NCI-H460 (cell line): ENCODE data around the gene OR7A5. TPM values are rescaled to one million over a fixed set of nuclear protein-coding genes. Genes with fewer than 3 reads are reported as not detected.
A peak's percentile ranks its signal among the peaks of the same experiment; 100 is the strongest.
"Not testable (repeated sequence)": the region's sequence is repeated elsewhere in the genome, so short reads cannot be mapped to it uniquely, and the experiment has no call there.

Source experiments
- DNase-seq: peaks from one replicate; pipeline ENCODE4 v3.0.0-alpha.2; 2016; ENCODE audit warnings: low read depth; ENCODE audit errors: extremely low read depth
- polyA plus RNA-seq: library from polyadenylated mRNA; depleted of rRNA; stranded (reverse); fragments of >200 nt; gene quantifications from 2 replicates; pipeline ENCODE4 v1.2.3, GENCODE V29; 2014; cell fraction: nucleus; rRNA removed
- total RNA-seq: library from RNA; depleted of rRNA; stranded (reverse); fragments of >200 nt; shearing (Covaris generic); gene quantifications from 2 replicates; pipeline ENCODE4 v1.2.3, GENCODE V29; 2014; rRNA removed

Gene OR7A5
- not detected in 2 replicates for total RNA-seq
- not detected in 2 replicates for polyA plus RNA-seq

DNA sequence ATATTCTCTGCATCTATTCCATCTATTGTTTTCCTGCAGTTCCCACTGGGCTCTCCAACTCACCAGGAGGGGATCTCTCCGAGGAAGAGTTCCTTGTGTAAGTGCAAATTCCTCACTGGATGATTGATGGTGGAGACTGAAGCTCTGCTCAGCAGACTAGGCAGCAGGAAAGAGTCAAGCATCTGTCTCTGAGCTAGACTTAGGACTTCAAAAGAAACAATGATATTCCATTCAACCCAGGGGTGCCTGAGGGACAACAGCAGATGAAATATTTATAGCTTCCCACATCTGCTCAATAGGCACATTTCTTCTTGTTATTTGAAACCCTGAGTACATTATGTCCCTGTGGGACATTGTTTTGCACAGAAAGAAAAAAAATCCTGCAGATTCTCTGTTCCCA lies at the start of gene OR7A5, which contains the start of gene OR7C1:
TSS of gene OR7A5 (minus strand) at position 175 of the 400 bp plus-strand sequence. CDS start 6,944 bp downstream, outside the sequence.
TSS of gene OR7C1 (minus strand) at position 175 of the 400 bp plus-strand sequence. CDS start 35,049 bp downstream, outside the sequence.
- no peak for DNase-seq

DNA sequence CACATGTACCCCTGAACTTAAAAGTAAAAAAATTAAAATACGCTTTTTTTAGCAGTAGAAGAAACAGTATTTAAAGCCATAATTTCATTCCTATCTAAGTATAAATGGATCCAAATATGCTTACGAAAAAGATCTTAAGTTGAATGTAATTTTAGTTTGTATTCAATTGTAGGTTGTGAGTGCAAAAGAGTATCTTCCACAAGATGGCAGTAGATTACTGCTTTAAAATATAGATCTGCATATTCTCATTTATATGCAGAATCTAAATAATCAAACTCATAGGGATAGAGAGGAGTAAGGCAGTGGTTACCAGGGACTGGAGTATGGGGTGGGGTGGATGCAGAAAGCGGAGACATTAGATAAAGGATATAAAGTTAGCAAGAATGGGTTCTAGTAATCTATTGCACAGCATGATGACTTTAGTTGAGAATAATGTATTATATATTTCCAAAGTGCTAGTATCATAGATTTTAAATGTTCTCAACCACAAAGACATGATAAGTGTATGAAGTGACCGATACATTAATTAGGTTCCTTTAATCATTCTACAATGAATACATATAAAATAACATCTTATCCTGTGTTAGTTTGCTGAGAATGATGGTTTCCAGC lies 36.7 kb upstream of the OR7A5 start:
- DNase-seq: peak; percentile 15

DNA sequence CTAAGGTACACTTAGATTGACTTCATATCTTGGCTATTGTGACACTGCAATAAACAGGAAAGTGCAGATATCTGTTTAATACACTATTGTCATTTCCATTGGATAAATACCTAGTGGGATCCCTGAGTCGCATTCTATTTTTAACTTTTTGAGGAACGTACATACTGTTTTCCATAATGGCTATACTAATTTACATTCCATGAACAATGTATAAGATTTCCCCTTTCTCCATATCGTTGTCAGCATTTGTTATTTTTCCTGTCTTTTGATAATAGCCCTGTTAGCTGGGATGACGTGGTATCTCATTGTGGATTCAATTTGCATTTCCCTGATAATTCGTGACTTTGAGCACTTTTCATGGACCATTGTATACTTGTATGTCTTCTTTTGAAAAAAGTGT lies 33.5 kb upstream of the OR7A5 start:
- DNase-seq: no peak

DNA sequence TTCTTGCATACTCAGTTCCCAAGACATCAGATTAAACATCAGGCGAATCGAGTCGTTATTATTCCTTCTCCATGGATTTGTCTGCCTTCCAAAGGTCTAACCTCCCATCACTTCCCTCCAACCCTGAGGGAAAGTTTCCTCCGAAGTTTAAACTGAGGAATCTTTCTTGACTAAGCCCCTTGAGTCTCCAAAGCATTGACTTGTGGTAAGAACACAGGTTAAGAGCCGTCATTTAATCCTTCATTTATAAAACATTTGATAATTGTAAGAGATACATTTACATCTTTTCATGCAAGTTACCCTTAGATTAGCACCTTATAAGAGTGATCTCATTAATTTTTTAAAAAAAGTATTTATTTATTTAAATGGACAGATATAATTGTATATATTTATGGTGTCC lies 13.8 kb upstream of the OR7A5 start, which contains the start of gene OR7A10:
TSS of gene OR7A10 (minus strand) at position 101 of the 400 bp plus-strand sequence. CDS start 7,045 bp downstream, outside the sequence.
- no peak for DNase-seq

DNA sequence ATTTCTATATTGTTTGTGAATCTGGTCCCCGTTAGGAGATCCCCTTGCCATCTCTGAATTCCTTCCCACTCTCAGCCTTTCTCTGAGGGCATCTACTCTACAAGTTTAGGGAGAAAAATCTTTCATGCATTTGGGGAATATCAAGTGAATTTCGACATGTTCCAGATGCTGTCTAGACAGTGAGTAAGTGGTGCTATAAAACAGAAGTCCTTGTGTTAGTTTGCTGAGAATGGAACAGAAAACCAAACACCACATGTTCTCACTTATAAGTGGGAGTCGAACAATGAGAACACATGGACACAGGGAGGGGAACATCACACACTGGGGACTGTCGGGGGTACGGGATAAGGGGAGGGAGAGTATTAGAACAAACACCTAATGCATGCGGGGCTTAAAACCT lies 8.6 kb upstream of the OR7A5 start:
- DNase-seq: no peak

DNA sequence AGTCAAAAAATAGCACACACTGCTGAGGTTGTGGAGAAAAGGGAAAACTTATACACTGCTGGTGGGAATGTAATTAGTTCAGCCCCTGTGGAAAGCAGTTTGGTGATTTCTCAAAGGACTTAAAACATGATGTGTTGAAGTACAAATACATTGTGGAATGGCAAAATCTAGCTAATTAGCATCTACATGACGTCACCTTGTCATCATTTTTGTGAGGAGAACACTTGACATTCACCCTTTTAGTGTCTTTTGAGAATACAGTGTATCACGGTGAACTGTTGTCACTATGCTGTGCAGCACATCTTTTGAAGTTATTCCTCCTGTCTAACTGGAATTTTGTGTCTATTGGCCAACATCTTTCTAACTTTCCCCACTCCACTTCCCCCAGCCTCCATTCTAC lies 8.2 kb upstream of the OR7A5 start:
- no peak for DNase-seq

DNA sequence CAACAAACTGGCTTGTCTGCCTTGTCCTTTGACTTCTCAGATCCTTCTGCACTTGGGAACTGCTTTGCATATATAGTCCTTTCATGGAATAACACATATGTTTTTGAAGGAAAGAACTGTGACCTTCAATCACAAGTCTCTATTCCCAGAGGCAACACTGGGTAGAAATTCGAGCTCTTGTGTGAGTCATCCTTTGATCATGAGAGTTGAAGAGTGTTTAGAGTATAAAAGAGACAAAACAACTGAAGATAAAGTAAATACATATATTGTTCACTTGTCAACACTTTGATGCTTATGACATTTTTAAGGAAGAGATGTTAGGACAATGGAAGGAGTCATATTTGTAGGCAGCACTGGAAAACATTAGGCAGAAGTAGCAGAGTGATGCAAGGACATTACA lies 5.2 kb upstream of the OR7A5 start:
- no peak for DNase-seq

DNA sequence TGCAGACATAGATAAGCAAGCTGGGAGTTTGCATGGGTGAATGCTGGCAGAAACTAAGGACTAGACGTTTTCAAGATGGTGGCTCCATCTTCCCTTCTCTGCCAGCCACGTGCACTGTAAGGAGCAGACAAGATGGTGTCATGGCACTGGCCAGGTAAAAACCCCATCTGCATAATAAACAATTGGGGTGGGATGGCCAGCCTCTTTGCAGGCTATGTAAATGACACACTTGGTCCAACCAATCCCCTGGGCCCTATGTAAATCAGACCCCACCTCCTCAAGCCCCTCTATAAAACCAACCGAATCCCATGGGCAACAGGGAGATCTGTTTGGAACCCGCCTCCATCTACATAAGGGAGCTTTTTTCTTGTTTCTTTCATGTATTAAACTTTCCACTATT lies 2.4 kb upstream of the OR7A5 start:
- DNase-seq: no peak

DNA sequence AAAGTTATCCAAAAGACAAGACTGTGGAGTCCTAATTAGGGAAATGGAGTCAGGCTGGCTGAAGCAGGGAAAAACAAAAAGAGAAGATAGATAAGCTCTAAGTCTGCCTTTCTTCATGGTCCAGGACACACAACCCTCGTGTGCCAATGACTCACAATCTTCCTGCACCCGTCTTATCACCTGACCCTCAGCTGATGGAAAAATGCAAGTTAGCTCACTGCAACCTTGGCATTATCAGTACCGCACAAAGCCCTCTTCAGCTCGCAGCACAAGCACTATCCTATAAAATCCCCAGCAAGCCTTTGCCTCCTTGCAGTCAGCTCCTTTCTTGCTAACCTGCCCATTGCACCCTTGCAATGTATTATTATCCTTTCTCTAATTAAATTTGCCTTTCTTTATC lies 4.3 kb downstream of the OR7A5 start:
- no peak for DNase-seq

DNA sequence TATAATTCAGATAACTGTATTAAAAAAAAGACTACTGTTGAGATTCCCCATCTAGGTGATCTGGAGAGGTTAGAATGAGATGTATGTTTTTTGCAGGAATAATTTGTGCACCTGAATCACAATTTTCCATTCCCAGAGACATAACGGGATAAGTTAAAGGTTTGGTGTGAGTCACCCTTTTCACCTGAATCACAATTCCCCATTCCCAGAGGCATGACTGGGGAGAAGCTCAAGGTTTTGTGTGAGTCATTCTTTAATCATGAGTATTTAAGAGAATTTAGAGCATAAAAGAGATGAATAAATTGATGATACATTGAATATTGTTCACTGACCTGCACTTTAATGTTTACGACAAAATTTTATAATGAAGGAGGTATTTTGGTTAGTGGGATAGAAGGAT lies 9.0 kb downstream of the OR7A5 start:
- no peak for DNase-seq

DNA sequence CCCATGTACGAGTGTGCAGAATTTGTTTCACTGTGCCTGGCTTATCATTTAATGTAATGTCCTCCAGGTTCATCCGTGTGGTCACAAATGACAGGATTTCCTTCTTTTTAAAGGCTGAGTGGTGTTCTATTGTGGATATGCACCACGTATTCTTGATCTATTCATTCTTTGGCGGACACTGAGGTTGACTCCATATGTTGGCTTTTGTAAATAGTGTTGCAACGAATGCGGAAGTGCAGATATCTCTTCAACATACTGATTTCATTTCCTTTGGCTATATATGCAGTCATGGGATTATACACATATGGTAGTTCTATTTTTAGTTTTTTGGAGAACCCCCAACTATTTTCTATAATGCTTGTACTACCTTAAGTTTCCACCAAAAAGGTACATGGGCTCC lies 13.0 kb downstream of the OR7A5 start:
- DNase-seq: no peak

DNA sequence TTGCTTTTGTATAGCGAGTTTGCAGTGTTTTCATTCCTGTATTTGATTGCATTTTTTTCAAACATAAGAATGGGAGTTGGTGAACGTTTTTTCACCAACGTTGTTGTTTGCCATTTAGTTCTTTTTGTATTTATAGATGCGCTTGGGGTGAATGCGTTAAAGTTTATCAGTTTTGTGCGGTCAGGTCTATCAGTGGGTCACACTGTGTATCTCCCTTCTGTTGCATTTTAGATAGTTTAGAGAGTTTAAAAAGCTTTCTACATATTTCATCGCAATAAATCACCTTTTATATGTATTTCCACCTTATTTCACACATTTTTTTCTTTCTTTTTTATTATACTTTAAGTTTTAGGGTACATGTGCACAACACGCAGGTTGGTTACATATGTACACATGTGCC lies 16.4 kb downstream of the OR7A5 start:
- no peak for DNase-seq

DNA sequence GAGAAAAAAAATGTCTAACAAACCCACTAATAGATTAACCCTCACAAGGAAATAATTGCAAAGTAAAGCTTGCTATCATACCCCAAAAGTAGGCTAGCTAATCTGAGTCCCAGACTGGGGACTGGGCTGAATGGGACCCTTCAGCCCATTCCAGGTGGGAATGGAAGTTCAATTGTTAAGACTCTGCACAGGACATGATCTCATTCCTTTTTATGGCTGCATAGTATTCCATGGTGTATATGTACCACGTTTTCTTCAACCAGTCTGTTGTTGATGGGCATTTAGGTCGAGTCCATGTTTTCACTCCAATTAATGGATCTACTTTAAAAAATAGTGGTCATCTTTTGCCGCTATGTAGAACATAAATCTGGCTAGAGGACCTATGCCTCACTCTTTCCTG lies 17.9 kb downstream of the OR7A5 start:
- DNase-seq: no peak

DNA sequence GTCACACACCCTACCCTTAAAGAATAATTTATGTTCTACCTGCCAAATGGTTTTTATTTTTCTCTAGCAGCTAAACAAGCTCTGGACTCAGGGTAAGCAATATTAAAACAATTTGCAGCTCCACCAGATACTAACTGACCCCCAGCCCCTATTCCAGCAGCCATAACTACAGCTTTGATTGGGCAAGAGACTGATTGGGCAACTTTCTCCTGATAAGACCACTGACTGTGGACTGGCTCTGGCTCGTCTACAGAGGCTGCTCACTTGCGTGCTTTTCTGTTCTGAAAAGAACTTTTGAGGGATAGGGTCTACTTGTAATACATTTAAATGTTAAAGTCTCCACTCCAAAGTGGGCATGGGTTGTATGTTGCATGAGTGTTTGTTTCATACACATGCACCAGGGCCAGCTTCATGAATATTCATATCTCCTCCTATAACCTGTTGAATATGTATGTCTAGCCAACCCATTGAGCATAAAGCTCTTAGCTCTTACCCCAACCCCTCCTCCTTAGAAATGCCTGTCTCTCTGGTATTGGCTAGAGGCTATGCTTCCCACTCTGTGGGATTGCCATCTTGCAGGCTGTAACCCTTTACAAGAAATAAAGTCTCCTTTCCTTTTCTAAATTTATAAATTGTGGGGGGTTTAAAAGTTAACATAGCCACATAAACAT lies 19.9 kb downstream of the OR7A5 start:
- DNase-seq: no peak

DNA sequence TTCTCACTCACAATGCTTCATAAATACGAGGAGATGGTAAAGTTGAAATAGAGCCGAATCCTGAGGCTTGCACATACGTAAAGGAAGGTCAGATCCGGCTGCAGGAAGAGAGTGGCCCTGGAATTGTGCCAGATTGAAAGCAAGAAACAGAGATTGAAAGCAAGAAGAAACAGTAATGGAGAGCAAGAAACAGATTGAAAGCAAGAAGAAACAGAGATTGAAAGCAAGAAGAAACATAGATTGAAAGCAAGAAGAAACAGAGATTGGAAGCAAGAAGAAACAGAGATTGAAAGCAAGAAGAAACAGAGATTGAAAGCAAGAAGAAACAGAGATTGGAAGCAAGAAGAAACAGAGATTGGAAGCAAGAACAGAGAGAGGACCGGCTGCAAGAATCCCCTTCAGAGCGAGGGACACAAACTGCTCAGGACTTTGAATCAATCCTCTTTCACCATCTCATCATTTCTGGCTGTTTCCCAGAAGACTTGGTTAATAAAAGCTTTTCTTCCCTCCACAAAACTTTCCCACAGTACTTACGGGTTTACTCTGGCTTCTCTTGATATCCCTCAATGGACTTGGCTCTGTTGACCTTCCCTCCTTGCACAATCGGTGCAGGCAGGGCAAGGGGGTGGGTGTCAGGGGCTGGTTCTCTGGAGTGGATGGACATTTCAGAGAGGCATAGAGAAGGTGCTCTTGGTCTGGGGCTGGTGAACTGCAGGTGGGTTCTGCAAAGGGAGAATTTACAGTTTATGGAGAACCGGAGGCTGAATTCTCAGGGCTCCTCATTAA lies 25.5 kb downstream of the OR7A5 start:
- DNase-seq: no peak

DNA sequence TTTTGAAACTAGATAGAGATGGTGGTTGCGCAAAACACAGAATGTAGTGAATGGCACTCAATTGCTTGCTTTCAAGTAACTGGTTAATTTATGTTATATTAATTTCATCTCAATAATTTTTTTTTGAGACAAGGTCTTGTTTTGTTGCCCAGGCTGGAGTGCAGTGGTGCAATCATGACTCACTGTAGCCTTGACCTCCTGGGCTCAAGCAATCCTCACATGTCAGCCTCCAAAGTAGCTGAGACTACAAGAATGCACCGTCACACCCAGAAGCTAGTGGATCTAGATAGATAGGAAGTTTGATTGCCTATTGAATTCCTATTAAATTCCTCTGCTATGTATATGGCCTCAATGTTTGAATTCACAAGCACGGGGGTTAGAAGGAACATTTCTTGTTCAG lies 30.2 kb downstream of the OR7A5 start:
- no peak for DNase-seq

DNA sequence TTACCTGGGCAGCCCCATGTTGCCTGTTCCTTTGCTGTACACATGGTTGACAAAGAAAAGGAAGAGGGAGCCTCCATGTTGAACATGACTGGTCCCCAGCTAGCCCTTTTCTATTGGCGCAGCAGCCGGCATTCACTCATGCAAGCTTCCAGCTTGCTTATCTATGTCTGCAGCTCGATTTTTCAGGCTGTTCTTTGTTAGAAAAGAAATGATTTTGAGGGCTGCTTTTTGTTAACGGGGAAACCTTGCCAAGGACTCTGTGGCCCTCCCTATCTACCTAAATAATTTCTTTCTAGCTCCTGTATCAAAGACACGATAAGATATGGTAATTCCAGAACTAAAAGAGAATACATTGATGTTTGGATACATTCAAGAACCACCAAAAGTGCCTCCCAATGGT lies 36.2 kb downstream of the OR7A5 start:
- DNase-seq: no peak

DNA sequence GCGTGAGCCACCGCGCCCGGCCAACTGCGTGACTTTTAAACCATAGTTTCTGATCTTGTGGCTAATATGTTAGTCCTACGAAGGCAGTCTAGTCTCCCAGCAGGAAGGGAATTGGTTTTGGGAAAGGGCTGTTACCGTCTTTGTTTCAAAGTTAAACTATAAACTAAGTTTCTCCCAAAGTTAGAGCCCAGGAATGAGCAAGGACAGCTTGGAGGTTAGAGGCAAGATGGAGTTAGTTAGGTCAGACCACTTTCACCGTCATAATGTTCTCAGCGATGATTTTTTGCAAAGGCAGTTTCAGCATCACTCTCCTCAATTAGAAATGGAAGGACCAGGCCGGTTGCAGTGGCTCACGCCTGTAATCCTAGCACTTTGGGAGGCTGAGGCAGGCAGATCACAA lies 39.0 kb downstream of the OR7A5 start:
- DNase-seq: no peak

DNA sequence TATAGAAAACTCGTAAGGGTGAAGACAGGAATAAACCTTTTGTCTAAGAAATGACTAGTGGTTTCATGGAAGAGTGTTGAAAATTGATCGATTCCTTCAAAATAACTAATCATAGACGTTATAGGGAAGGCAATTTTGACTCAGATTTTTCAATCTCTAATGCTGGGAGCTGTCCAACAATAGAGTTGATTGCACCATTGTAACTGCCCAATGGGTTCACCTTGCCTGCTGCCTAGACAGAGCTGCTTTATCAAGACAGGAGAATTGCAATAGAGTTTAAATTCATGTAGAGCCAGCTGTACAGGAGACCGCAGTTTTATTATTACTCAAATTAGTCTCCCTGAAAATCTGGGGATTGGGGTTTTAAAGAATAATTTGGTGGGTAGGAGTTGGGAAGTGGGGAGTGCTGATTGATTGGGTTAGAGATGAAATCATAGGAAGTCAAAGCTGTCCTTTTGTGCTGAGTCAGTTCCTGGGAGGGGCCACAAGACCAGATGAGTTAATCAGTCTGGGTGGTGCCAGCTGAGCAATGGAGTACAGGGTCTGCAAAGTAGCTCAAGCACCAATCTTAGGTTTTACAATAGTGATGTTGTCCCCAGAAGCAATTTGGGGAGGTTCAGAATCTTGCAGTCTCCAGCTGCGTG lies 39.8 kb downstream of the OR7A5 start:
- no peak for DNase-seq

DNA sequence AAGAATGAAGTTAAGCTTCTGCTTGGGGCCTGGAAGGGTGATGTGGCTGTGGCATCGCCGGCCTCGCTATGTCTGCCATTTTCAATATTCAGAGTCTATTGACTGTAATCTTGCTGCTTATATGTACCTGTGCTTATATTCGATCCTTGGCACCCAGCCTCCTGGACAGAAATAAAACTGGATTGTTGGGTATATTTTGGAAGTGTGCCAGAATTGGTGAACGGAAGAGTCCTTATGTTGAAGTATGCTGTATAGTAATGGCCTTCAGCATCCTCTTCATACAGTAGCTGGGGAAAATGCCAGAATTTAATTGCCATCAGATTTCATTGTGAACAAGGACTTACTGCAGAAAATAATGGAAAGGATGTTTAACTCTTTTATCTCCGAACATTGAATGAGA lies 42.7 kb downstream of the OR7A5 start:
- not testable (repeated sequence) for DNase-seq

DNA sequence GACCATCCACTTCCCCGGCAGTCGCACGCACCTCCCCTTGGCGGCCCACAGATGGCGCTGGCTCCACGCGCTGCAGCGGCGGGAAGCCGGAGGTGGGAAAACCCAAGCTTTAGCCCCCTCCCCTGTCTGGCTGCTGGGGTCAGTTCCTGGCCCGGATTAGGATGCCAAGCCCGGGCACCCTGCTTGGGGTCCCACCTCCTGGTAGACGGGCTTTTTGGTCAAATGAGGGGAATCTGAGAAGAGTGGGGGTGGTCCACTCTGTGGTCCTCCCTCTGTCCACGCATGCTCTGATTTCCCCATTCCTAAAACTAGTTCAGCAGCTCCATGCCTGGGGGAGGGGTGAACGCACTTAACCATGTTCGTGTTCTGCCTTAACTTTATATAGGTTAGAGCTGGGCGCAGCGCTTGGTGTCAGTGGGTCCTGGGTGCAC lies 48.5 kb downstream of the OR7A5 start:
- DNase-seq: peak; percentile 4
